Chondrocyte (in vitro differentiated cells): Measurements from ENCODE around the gene RAB7B. TPM values are rescaled to one million over a fixed set of nuclear protein-coding genes. Genes with fewer than 3 reads are reported as not detected.

Experiments
- DNase-seq: peaks from one replicate; pipeline ENCODE4 v3.0.0; 2021; ENCODE audit warnings: mixed read lengths, low spot score
- H3K27ac Mint-ChIP-seq: one replicate; pipeline ENCODE4 v1.8.0; 2021; ENCODE audit warnings: mild to moderate bottlenecking, moderate library complexity, mixed read lengths; ENCODE audit not compliant: unreplicated experiment
- H3K27me3 Mint-ChIP-seq: 2 replicates; pipeline ENCODE4 v1.8.0; 2021; ENCODE audit warnings: low read depth, mixed read lengths
- H3K36me3 Mint-ChIP-seq: 2 replicates; pipeline ENCODE4 v1.8.0; 2021; ENCODE audit warnings: low read depth, mixed read lengths
- H3K4me1 Mint-ChIP-seq: 2 replicates; pipeline ENCODE4 v1.8.0; 2021; ENCODE audit warnings: low read depth, mild to moderate bottlenecking, mixed read lengths
- H3K4me3 Mint-ChIP-seq: one replicate; pipeline ENCODE4 v1.8.0; 2021; ENCODE audit warnings: mild to moderate bottlenecking, moderate library complexity, mixed read lengths; ENCODE audit not compliant: unreplicated experiment
- H3K9me3 Mint-ChIP-seq: 2 replicates; pipeline ENCODE4 v1.8.0; 2021; ENCODE audit warnings: low read depth, mixed read lengths
- total RNA-seq: library from RNA; stranded (reverse); gene quantifications from 3 replicates; pipeline ENCODE4 v1.2.1, GENCODE V29; 2021
- TF ChIP-seq, protein P1 (sequence below): fragments of 200-600 bp; sonication (generic); IDR thresholded peaks from 2 replicates; pipeline ENCODE4 v1.5.0; 2021; ENCODE audit warnings: antibody characterized with exemption, mild to moderate bottlenecking, moderate library complexity

Gene RAB7B
- total RNA-seq, 1 donor from 2014 or later: 4.5 TPM

DNA sequence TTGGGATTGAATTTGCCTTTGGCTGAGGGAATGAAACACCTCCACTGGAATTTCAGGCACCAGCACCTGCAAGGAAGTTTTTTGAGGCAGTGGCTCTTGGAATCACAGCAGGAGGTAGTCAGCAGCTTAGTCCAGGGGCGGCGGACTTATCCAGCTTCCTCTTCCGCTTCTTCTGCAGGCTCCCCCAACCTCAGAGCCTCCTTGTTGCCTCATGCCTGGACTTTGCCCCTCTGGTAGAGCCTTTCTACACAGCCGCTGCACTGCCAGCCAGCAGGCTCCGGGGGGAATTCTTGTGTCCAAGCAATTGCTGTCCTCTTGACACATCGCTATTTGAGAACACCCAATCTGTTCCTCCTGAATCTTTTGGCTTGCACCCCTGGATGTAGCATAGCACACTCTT, 45.4 kb upstream of the RAB7B start:
- Mint-ChIP-seq H3K27ac (no peak overlapping the region), H3K9me3 (no peaks in the 10 kb centered on the region), H3K4me1 (no peaks in the 10 kb centered on the region), H3K36me3 (no peaks in the 10 kb centered on the region), H3K27me3 (peaks cover 9% of the 10 kb centered on the region), H3K4me3 (no peak overlapping the region)
- TF ChIP-seq, protein P1, sequence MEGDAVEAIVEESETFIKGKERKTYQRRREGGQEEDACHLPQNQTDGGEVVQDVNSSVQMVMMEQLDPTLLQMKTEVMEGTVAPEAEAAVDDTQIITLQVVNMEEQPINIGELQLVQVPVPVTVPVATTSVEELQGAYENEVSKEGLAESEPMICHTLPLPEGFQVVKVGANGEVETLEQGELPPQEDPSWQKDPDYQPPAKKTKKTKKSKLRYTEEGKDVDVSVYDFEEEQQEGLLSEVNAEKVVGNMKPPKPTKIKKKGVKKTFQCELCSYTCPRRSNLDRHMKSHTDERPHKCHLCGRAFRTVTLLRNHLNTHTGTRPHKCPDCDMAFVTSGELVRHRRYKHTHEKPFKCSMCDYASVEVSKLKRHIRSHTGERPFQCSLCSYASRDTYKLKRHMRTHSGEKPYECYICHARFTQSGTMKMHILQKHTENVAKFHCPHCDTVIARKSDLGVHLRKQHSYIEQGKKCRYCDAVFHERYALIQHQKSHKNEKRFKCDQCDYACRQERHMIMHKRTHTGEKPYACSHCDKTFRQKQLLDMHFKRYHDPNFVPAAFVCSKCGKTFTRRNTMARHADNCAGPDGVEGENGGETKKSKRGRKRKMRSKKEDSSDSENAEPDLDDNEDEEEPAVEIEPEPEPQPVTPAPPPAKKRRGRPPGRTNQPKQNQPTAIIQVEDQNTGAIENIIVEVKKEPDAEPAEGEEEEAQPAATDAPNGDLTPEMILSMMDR: no peak
- no peak for DNase-seq

DNA sequence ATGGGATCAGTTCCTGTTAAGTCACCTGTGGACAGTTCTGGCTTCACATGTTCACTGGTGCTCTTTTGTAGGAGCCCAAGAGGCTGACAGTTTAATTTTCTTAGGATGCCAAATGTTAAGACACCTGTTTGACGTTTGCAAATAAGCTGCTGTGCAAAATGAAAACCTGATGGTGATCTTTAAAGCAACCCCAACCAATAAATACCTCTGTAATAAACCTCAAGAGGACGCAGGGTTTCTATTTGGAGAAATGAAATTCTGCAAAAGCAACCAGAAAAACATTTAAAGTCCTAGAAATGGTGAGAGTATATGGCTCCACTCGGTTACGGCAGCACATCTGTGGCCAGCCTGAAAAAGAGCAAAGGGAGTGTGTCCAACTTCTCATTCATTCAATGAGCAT, 44.1 kb upstream of the RAB7B start:
- H3K4me3 Mint-ChIP-seq: no peak overlapping the region
- peaks cover 12% of the 10 kb centered on the region for H3K27me3 Mint-ChIP-seq
- no peaks in the 10 kb centered on the region for H3K36me3 Mint-ChIP-seq
- no peak overlapping the region for H3K27ac Mint-ChIP-seq
- H3K9me3 Mint-ChIP-seq: no peaks in the 10 kb centered on the region
- H3K4me1 Mint-ChIP-seq: no peaks in the 10 kb centered on the region
- TF ChIP-seq, protein P1: no peak
- DNase-seq: no peak

DNA sequence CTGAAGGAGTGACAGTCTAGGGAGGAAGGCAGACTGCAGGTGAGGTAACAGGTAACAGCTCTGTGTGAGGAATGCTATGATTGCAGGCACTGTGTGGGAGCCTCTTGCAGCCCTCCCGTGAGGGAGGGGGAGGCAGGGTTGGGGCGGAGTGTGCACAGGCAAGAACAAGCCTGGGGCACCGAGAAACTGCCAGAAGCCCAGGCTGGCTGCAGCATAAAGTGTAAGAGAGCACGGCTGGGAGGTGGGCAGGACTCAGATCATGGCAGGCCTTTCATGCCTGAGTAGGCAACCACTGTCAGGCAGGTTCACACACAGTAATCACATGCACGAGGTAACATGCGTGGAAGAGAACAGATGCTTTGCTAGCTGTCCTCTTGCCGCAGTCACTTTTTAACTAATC, 38.4 kb upstream of the RAB7B start:
- DNase-seq: no peak
- H3K36me3 Mint-ChIP-seq: no peaks in the 10 kb centered on the region
- TF ChIP-seq, protein P1: no peak
- H3K4me3 Mint-ChIP-seq: no peak overlapping the region
- H3K27ac Mint-ChIP-seq: no peak overlapping the region
- H3K27me3 Mint-ChIP-seq: peaks cover 34% of the 10 kb centered on the region
- no peaks in the 10 kb centered on the region for H3K4me1 Mint-ChIP-seq
- H3K9me3 Mint-ChIP-seq: no peaks in the 10 kb centered on the region

DNA sequence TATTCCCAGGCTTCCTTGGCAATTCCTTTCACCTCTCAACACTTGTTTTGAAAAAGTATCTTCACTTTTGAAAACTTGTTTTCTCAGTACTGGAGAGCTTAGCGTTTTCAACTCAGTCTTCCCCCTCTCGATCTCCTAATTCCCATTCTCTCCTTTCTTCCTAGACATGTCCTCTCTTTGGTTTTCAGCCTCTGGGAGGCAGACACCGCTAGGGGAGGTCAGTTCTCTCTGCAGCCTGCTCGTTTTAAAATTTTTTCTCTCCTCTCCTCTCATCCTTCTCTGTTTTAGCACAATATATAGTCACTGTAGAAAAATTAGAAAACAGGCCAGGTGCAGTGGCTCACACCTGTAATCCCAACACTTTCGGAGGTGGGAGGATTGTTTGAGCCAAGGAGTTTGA, 37.1 kb upstream of the RAB7B start:
- H3K27ac Mint-ChIP-seq: no peak overlapping the region
- H3K4me1 Mint-ChIP-seq: no peaks in the 10 kb centered on the region
- no peaks in the 10 kb centered on the region for H3K36me3 Mint-ChIP-seq
- TF ChIP-seq, protein P1: no peak
- H3K9me3 Mint-ChIP-seq: no peaks in the 10 kb centered on the region
- DNase-seq: no peak
- H3K4me3 Mint-ChIP-seq: no peak overlapping the region
- peaks cover 43% of the 10 kb centered on the region for H3K27me3 Mint-ChIP-seq

DNA sequence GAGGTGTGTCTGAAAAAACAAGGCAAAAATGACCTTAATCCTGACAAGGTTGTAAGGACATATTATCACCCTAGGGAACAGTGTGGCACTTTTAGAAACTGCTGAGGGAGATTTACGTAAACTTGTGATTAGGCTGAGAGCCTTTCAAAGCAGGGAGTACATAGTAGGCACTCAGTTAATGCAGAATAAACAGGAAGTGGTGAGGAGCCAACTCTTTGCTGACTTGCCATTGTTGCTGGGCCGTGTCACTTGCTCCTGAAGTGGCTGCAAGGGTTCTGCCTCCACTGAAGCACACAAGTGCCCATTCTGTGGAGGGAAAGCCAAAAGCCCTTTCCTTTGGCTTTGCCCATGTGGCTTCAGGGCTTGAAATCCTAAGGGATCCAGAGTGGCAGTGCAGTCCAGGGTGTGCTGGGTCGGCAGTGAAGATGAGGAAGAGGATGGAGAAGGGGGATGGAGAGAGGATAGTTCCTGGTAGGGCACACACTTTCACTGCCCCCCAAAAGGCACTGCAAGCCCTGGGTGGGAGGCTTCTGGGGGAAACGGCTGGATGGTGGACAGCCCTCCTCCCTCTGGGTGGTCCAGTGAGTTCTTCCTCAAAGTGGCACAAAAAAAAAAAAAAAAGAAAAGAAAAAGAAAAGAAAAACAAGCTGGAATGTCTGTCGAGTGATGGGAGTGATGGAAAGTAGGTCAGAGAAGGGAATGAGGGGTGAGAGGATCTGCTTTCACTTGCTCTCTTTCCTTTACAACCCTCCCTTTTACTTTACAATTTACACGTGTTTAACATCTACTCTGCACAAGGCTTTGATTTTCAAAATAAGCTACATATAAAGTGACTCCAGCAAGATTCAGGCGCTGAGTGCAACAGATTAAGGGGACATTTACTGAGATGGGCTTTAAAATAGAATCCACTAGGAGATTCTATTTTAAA, 36.1 kb upstream of the RAB7B start:
- Mint-ChIP-seq H3K9me3 (no peaks in the 10 kb centered on the region), H3K4me3 (no peak overlapping the region), H3K4me1 (no peaks in the 10 kb centered on the region), H3K27me3 (peaks cover 51% of the 10 kb centered on the region), H3K36me3 (no peaks in the 10 kb centered on the region), H3K27ac (no peak overlapping the region)
- TF ChIP-seq, protein P1: no peak
- DNase-seq: no peak
